Stimulated activated memory B cell treated with anti-CD40 and anti-IgM and Interleukin-4, amounts not matched to agents 10 μg/mL and 1 μg/mL and 100 μg/mL, for 72 hours (primary cell): ENCODE measurements around the gene SLCO2A1.
A peak's percentile ranks its signal among the peaks of the same experiment; 100 is the strongest.

Experiments used
- ATAC-seq: fragments of 150-1000 bp; cut with Tn5 transposase; 2 replicates; pipeline ENCODE4 v1.10.0; 2021
- H3K27ac Mint-ChIP-seq: one replicate; pipeline ENCODE4 v1.8.0; 2022; ENCODE audit warnings: mild to moderate bottlenecking, mixed read lengths
- H3K27me3 Mint-ChIP-seq: one replicate; pipeline ENCODE4 v1.8.0; 2022; ENCODE audit warnings: mixed read lengths
- H3K36me3 Mint-ChIP-seq: one replicate; pipeline ENCODE4 v1.8.0; 2022; ENCODE audit warnings: mixed read lengths
- H3K4me1 Mint-ChIP-seq: one replicate; pipeline ENCODE4 v1.8.0; 2022; ENCODE audit warnings: mixed read lengths
- H3K4me3 Mint-ChIP-seq: one replicate; pipeline ENCODE4 v1.8.0; 2022; ENCODE audit warnings: mild to moderate bottlenecking, moderate library complexity, mixed read lengths
- H3K9me3 Mint-ChIP-seq: one replicate; pipeline ENCODE4 v1.8.0; 2022; ENCODE audit warnings: mixed read lengths

The SLCO2A1 gene

GRCh38 chr3:133934996-133935842, 94.5 kb downstream of the SLCO2A1 start:
- Mint-ChIP-seq H3K27me3 (peaks cover 11% of the 10 kb centered on the region), H3K4me3 (no peak overlapping the region)

GRCh38 chr3:133934073-133934970, 95.4 kb downstream of the SLCO2A1 start:
- Mint-ChIP-seq H3K36me3 (no peaks in the 10 kb centered on the region), H3K27me3 (peaks cover 11% of the 10 kb centered on the region), H3K27ac (no peak overlapping the region), H3K4me3 (no peak overlapping the region), H3K9me3 (no peaks in the 10 kb centered on the region), H3K4me1 (peaks cover 5% of the 10 kb centered on the region)
- no peak for ATAC-seq

More at GRCh38 chr3:133934996-133935842, 94.5 kb downstream of the SLCO2A1 start:
- no peak for ATAC-seq
- Mint-ChIP-seq H3K4me1 (peaks cover 5% of the 10 kb centered on the region), H3K9me3 (no peaks in the 10 kb centered on the region), H3K27ac (no peak overlapping the region), H3K36me3 (no peaks in the 10 kb centered on the region)

- H3K9me3 Mint-ChIP-seq: no peaks in the 10 kb centered on the region
- peaks cover 6% of the 10 kb centered on the region for H3K4me1 Mint-ChIP-seq
- H3K27me3 Mint-ChIP-seq: peaks cover 19% of the 10 kb centered on the region
- H3K4me3 Mint-ChIP-seq: no peak overlapping the region
- ATAC-seq: no peak
- H3K27ac Mint-ChIP-seq: no peak overlapping the region
- H3K36me3 Mint-ChIP-seq: no peaks in the 10 kb centered on the region
Measured at GRCh38 chr3:133933097-133934024, 96.4 kb downstream of the SLCO2A1 start.

- ATAC-seq: no peak
- peaks cover 17% of the 10 kb centered on the region for H3K4me1 Mint-ChIP-seq
- no peak overlapping the region for H3K27ac Mint-ChIP-seq
- H3K4me3 Mint-ChIP-seq: no peak overlapping the region
- H3K9me3 Mint-ChIP-seq: no peaks in the 10 kb centered on the region
- H3K36me3 Mint-ChIP-seq: no peaks in the 10 kb centered on the region
- H3K27me3 Mint-ChIP-seq: peaks cover 28% of the 10 kb centered on the region
Measured at GRCh38 chr3:133932009-133932408, 97.7 kb downstream of the SLCO2A1 start.

GRCh38 chr3:133931084-133931483, 98.6 kb downstream of the SLCO2A1 start:
- Mint-ChIP-seq H3K27ac (no peak overlapping the region), H3K36me3 (no peaks in the 10 kb centered on the region), H3K4me1 (peaks cover 22% of the 10 kb centered on the region), H3K27me3 (peaks cover 36% of the 10 kb centered on the region), H3K4me3 (no peak overlapping the region), H3K9me3 (no peaks in the 10 kb centered on the region)
- ATAC-seq: no peak

- H3K36me3 Mint-ChIP-seq: no peaks in the 10 kb centered on the region
- H3K4me3 Mint-ChIP-seq: no peak overlapping the region
Measured at GRCh38 chr3:133930341-133930933, 99.3 kb downstream of the SLCO2A1 start.

GRCh38 chr3:133928903-133929607, 100.7 kb downstream of the SLCO2A1 start:
- Mint-ChIP-seq H3K4me1 (peaks cover 18% of the 10 kb centered on the region), H3K36me3 (no peaks in the 10 kb centered on the region), H3K9me3 (no peaks in the 10 kb centered on the region), H3K4me3 (no peak overlapping the region), H3K27ac (no peak overlapping the region), H3K27me3 (peaks cover 25% of the 10 kb centered on the region)
- ATAC-seq: no peak

More at GRCh38 chr3:133930341-133930933, 99.3 kb downstream of the SLCO2A1 start:
- Mint-ChIP-seq H3K9me3 (no peaks in the 10 kb centered on the region), H3K27me3 (peaks cover 30% of the 10 kb centered on the region), H3K27ac (no peak overlapping the region), H3K4me1 (peaks cover 22% of the 10 kb centered on the region)
- no peak for ATAC-seq

GRCh38 chr3:133928136-133928893, 101.4 kb downstream of the SLCO2A1 start:
- Mint-ChIP-seq H3K9me3 (no peaks in the 10 kb centered on the region), H3K27ac (no peak overlapping the region), H3K27me3 (peaks cover 25% of the 10 kb centered on the region), H3K4me1 (peaks cover 18% of the 10 kb centered on the region), H3K36me3 (no peaks in the 10 kb centered on the region), H3K4me3 (peak overlapping the region; percentile 63)
- ATAC-seq: peak; percentile 42

- H3K9me3 Mint-ChIP-seq: no peaks in the 10 kb centered on the region
- H3K4me1 Mint-ChIP-seq: peaks cover 18% of the 10 kb centered on the region
- peak overlapping the region; percentile 66 for H3K27ac Mint-ChIP-seq
- ATAC-seq: peak; percentile 88
- no peaks in the 10 kb centered on the region for H3K36me3 Mint-ChIP-seq
- H3K27me3 Mint-ChIP-seq: peaks cover 25% of the 10 kb centered on the region
- peak overlapping the region; percentile 81 for H3K4me3 Mint-ChIP-seq
Measured at GRCh38 chr3:133927540-133928066, 102.1 kb downstream of the SLCO2A1 start.

GRCh38 chr3:133926736-133927539, 102.8 kb downstream of the SLCO2A1 start:
- ATAC-seq: peak; percentile 18
- H3K27ac Mint-ChIP-seq: peak overlapping the region; percentile 66
- peak overlapping the region; percentile 81 for H3K4me3 Mint-ChIP-seq
- H3K36me3 Mint-ChIP-seq: no peaks in the 10 kb centered on the region
- no peaks in the 10 kb centered on the region for H3K9me3 Mint-ChIP-seq
- H3K27me3 Mint-ChIP-seq: peaks cover 25% of the 10 kb centered on the region
- peaks cover 18% of the 10 kb centered on the region for H3K4me1 Mint-ChIP-seq

- H3K27me3 Mint-ChIP-seq: peaks cover 25% of the 10 kb centered on the region
- peaks cover 18% of the 10 kb centered on the region for H3K4me1 Mint-ChIP-seq
- H3K4me3 Mint-ChIP-seq: no peak overlapping the region
- H3K36me3 Mint-ChIP-seq: no peaks in the 10 kb centered on the region
- H3K27ac Mint-ChIP-seq: no peak overlapping the region
- H3K9me3 Mint-ChIP-seq: peaks cover 3% of the 10 kb centered on the region
- ATAC-seq: no peak
Measured at GRCh38 chr3:133925960-133926735, 103.6 kb downstream of the SLCO2A1 start.

- H3K36me3 Mint-ChIP-seq: no peaks in the 10 kb centered on the region
- H3K4me1 Mint-ChIP-seq: peaks cover 18% of the 10 kb centered on the region
Measured at GRCh38 chr3:133924041-133924440, 105.7 kb downstream of the SLCO2A1 start.

More at GRCh38 chr3:133924041-133924440, 105.7 kb downstream of the SLCO2A1 start:
- Mint-ChIP-seq H3K27me3 (peaks cover 24% of the 10 kb centered on the region), H3K27ac (no peak overlapping the region), H3K9me3 (peaks cover 3% of the 10 kb centered on the region), H3K4me3 (no peak overlapping the region)
- ATAC-seq: no peak
